NCI-H526 treated with DMSO at 0.1 percent for 48 hours (cell line): Measurements from ENCODE around the gene CHRNE.
"Not testable (repeated sequence)": the region's sequence is repeated elsewhere in the genome, so short reads cannot be mapped to it uniquely, and the experiment has no call there.

Experiments
- DNase-seq: peaks from one replicate; lab custom pipeline; 2025; lab: John Stamatoyannopoulos, UW

CHRNE gene

DNA sequence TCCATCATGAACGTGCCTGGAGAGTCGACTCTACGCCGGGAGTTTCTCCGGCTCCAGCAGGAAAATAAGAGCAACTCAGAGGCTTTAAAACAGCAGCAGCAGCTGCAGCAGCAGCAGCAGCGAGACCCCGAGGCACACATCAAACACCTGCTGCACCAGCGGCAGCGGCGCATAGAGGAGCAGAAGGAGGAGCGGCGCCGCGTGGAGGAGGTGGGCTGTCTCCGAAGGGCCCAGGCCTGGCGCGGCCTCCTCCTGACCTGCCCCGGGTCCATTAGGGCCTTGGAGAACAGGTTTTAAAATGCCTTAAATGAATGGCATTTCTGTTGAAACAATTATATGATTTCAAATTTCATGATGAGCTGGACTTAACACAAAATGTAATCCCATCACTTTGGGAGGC lies 15.3 kb downstream of the CHRNE start:
- no peak for DNase-seq

GRCh38 chr17:4886830-4887229 lies 16.1 kb downstream of the CHRNE start:
- DNase-seq = no peak

DNA sequence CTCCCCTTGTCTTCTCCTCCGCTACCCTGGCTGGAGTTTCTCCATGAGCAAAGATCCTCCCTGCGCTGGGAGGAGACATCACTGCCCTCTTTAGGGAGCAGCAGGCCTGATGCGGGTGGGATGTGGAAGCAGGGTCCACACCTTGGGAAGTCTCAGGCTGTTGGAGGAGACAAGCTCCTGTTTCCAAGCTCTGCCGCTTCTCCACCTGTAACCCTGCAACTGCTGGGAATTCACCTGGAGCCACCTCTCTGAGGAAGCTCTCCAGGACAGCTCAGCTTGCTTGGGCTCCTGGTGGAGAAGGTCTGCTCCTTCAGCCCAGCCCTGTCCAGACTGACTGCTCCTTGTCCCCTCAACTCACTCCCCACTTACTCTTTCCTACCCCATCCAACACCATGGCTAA lies 18.4 kb downstream of the CHRNE start:
- no peak for DNase-seq

DNA sequence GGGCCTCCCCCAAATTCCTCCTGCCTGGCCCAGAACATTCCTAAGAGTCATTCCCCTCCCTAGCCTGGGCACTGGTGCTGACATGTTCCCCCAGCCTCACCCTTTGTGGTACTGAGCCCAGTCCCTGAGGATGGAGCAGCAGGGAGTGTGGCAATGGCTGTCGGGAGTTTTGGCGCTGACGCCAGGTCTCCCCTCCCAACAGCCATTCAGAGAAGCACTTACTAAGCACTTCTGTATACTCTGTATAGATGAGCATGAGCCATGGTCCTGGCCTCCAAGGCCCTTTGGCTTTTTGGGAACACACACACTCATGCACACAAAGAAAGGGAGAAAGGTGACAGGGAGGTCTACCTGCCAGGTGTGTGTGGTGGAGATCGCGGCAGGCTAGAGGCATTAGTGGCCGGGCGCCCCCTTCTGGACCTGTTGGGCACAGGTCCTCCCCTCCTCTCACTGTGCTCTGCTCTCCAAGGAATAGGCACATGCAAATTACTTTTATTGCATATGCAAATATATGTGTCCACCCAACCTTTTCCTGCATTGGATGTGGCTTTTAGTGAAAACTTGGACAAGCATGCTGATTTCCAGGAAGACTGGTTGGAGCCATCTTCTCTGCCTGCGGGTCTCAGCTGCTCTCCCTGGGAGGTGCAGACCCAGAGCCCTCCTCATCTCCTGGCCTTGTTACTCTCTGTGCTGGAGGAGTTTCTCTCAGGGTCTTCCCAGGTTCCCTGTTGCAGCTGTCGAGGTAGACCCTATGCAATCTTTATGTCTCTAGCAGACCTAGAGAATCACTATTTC lies 20.9 kb downstream of the CHRNE start:
- peak; percentile 87 for DNase-seq

- DNase-seq = no peak
Measured at GRCh38 chr17:4880857-4881256, 22.0 kb downstream of the CHRNE start.

DNA sequence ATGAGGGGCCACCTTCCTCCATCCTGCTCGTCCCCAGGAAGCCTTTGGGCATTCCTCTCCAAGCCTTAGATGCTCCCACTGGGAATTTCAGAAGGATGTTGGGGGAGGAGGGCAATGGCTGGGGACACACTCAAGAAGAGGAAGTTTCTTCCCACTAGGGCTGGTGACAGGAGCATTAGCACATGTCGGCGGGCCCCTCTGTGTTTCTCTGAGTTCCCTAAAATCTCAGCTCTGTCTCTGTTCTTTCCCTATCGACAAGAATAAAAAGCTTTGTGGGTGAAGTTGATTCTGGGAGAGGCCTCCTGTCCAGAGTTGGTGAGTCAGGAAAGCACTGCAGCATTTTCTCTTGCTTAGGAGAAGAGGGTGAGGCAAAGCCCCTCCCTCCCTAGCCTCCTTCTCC lies 23.3 kb downstream of the CHRNE start:
- DNase-seq = no peak

DNA sequence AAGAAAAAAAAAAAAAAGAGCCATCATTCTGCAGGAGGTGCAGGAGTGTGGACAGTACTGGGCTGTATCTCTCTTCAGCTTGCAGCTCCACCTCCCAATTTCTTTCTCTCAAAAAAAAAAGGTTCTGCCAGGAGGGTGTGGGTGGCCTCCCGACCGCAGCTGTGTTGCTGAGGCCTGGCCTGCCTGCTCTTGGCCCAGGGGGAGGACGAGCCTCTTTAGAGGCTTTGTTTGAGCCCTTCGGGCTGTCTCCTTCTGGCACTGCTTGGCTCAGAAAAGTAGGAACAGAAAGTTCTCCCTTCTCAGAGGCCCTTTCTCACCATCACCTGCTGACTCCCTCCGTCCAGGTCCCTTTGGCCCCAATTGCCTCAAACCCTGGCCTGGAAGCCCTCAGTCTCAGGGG lies 25.8 kb downstream of the CHRNE start:
- no peak for DNase-seq

- no peak for DNase-seq
Measured at GRCh38 chr17:4872786-4873185, 30.1 kb downstream of the CHRNE start.

- DNase-seq = no peak
Measured at GRCh38 chr17:4870855-4871254, 32.0 kb downstream of the CHRNE start.

DNA sequence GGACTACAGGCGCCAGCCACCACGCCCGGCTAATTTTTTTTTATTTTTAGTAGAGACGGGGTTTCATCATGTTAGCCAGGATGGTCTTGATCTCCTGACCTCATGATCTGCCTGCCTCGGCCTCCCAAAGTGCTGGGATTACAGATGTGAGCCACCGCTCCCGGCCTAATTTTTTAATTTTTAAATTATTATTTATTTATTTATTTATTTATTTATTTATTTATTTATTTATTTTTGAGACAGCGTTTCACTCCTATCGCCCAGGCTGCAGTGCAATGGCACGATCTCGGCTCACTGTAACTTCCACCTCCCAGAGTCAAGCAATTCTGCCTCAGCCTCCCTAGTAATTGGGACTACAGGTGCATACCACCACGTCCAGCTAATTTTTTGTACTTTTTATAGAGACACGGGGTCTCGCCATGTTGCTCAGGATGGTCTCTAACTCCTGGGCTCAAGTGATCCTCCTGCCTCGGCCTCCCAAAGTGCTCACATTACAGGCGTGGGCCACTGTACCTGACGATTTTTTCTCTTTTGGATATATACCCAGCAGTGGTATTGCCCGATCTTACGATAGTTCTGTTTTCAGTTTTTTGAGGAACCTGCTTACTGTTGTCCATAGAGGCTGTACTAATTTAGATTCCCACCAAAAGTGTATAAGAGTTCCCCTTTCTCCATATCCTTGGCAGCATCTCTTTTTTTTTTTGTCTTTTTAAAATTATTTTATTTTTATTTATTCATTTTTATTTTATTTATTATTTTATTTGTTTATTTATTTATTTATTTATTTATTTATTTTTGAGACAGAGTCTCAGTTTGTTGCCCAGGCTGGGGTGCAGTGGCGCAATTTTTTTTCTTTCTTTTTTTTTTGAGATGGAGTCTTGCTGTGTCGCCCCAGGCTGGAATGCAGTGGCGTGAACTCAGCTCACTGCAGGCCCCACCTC lies 33.6 kb downstream of the CHRNE start:
- not testable (repeated sequence) for DNase-seq

DNA sequence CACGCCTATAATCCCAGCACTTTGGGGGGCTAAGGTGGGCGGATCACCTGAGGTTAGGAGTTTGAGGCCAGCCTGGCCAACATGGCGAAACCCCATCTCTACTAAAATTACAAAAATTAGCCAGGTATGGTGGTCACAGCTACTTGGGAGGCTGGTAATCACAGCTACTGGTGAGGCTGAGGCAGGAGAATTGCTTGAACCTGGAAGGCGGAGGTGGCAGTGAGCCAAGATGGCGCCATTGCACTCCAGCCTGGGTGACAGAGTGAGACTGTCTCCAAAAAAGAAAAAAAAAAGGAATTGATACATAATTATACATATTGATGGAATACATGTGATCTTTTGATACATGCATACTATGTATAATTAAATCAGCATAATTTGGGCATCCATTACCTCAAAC lies 35.4 kb downstream of the CHRNE start:
- not testable (repeated sequence) for DNase-seq

DNA sequence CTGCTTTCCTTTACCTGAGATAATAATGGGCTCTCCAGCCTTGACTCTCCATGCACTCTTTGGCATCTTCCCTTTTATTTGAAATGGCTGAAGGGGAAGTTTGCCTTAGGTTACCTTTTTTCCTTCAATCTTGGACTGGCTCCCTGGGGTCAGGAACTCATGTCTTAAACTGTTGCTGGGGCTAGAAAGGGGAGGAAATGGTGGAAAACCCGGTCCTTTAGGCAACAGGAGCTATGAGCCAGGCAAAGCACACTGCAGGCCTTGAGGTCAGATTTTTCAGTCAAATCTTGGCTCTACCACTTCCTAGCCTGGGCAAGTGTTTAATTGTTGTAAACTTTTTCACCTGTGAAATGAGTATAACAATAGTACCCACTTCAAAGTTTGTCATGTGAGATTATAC lies 39.6 kb downstream of the CHRNE start:
- no peak for DNase-seq

DNA sequence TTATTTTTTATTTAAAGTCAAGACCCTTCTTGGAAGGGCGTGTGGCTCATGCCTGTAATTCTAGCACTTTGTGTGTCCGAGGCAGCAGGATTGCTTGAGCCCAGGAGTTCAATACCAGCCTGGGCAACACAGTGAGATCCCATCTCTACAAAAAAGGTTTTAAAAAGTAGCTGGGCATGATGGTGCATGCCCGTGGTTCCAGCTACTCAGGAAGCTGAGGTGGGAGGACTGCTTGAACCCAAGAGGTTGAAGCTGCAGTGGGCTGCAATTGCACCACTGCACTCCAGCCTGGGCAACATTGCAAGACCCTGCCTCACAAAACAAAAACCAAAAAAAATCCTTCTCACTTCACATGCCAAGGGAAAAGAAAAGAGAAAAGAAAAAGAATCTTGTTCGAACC lies 40.2 kb downstream of the CHRNE start:
- DNase-seq = no peak

DNA sequence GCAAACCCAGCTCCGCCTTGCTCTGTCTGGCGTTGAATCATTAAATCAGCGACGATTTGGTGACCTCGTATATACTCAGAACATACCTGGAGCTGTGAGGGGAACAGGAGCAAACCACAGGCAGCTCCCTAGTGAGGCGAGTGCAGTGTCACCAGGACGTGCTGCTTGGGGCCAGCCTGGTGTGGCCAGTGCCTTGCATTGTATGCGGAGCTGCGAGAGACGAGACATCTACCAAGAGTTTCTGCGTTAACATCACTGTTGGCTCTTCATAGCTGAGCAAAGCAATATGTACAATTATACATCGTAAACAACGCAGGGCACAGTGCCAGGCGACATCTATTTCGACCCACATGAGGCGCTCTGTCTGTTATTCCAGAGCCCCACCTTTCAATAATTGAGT lies 41.8 kb downstream of the CHRNE start:
- no peak for DNase-seq

DNA sequence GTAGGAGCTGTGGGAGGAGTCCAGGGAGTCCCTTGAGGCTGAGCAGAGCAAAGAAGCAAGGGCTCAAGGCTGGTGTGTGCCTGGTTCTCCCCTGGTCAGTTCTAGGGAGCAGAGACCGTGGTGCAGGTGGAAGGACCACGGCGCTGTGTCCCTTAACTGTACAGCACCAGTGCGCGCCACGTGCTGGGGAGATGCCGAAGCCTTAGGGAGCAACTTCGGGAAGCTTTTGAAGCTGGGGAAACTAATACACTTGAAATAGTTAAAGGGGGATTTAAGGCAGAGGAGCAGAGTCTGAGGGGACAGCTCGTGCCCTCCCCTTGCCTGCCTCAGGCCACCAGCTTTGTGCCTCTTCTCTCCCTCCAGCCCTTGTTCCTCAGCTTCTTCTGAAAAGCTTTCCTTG lies 42.2 kb downstream of the CHRNE start:
- DNase-seq = no peak

DNA sequence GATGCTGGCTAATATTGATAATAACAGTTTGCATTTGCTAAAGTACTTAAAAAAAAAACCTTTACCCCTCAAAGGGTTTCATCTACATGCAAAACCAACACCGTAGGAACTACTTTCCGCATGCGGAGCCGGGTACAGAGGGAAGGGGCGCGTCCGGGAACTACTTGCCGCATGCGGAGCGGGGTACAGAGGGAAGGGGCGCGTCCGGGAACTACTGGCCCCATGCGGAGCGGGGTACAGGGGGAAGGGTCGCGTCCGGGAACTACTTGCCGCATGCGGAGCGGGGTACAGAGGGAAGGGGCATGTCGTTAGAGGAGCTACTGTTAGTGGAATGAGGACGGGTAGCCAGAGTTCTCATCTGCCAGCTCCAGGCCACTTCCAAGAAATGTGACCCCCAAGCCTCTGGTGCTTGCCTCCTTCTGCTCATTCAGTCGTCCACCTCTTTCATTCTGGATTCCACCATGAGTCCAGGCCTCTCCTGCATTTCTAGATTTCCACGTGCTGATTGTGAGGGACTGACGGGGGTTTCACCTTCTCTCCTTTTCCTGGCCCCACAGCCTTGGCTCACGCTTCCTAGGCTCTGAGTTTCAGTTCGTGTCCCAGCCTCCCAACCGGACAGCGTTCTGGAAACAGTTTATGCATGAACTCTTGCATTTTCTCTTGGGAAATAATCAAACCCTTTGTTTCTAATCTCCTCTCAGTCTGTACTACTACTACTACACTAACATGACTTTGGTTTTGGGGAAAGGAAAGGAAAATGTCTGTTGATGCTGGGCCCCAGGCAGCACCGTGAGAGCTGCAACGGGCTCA lies 42.9 kb downstream of the CHRNE start:
- DNase-seq = no peak

- DNase-seq = no peak
Measured at GRCh38 chr17:4858882-4859260, 44.0 kb downstream of the CHRNE start.

DNA sequence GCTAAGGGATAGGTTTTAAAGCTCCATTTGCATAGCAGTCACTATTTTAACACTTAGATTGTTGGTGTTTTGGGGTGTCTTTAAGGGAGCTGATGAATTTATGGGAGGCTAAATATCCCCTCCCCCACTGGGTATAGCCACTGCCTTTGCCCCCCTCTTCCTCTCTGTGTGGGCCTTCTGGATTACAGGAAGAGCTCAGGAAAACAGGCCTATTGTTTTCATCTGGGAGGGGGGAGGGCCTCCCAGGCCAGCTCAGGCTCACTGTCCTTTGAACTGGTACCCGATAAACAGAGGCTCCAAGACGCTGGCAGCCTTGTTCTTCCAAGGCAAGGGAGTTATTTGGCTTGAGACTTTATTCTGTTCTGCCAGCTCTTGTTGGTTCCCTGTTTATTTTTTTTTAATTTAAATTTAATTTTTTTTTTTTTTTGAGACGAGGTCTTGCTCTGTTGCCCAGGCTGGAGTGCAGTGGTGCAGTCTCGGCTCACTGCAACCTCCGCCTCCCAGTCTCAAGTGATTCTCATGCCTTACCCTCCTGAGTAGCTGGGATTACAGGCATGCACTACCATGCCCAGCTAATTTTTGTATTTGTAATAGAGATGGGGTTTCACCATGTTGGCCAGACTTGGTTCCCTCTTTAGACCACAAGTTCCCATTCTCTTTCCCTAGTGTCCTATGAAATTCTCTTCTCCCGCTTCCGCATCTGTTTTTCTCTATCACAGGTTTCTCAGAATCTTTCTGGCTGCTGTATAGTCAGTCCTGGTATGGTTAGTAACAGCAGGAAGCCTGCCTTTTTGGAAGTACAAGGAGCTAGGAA lies 44.6 kb downstream of the CHRNE start:
- no peak for DNase-seq

DNA sequence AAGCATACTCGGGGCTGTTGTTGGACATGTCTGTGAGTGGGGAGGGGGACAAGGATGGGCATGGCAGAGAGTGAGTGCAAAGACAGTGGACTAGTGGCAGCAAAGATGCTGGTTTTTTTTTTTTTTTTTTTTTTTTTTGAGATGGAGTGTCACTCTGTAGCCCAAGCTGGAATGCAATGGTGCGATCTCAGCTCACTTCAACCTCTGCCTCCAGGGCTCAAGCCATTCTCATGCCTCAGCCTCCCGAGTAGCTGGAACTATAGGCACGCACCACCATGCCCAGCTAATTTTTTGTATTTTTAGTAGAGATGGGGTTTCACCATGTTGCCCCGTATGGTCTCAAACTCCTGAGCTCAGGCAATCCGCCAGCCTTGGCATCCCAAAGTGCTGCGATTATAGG lies 45.6 kb downstream of the CHRNE start:
- not testable (repeated sequence) for DNase-seq

- no peak for DNase-seq
Measured at GRCh38 chr17:4856937-4857314, 46.0 kb downstream of the CHRNE start.

DNA sequence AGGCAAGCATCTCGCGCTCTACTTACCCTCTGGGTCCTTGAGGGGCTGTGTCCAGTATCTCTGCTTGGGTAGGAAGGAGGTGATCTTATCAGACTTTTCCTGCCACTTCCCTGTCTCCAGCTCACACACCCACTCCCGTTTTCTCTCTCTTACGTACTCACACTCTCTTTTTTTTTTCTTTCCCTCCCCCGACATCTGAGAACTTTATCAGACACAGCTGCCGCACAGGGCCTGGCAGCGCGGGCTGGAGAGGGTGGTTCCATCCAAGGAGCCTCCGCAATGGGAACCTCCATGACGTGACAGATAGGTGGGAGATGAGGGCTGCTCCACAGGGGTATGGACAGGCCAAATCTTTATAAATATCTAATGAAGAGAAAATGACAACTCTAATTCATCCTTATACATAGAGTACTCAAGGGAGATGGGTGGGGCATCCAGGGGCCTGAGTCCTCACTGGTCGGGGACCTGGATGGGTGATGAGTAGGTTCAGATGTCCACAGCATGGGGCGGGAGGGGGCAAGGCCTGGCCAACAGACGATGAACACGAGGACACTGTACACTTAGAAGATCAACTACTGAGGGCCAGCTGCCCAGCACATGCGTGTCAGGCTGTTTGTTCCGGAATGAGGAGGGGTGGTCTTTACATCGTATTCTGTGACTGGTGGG lies 46.5 kb downstream of the CHRNE start:
- DNase-seq = no peak
